Astrocyte of the spinal cord (primary cell): ENCODE results near the gene UBE3D.

Experiments used
- DNase-seq: peaks from one replicate; pipeline ENCODE4 v3.0.0; 2011; ENCODE audit warnings: low read depth, low spot score
- H3K4me3 ChIP-seq: 2 replicates; pipeline ENCODE4 v1.5.1; 2011; ENCODE audit warnings: low read depth, mild to moderate bottlenecking, low read length, moderate library complexity
- in situ Hi-C: cut with HindIII; loops from 2 replicates; pipeline ENCODE4 v1.10.0; 2017; ENCODE audit warnings: low sequenced_read_pairs
- TF ChIP-seq, protein P1 (sequence below): IDR thresholded peaks from 2 replicates; pipeline ENCODE4 v1.5.1; 2012; ENCODE audit warnings: low read depth, mild to moderate bottlenecking, low read length, inconsistent platforms

UBE3D gene

DNA sequence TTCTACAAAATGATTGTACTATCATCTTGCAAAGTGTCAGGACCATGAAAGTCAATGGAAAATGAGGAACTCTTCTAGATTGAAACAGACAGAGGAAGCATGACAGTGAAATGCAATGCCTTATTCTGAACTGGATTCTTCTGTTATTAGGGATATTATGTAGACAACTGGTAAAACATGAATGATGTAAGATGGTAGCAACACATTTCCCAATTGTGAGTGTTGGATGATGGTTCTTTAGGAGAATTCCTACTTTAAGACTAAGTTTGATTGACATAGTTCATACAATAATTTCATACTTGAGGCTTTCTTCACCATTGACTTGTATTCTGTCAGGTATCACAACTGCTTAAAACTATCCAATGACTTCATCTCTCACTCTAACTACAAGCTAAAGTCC lies 4.5 kb downstream of the UBE3D start:
- TF ChIP-seq, protein P1, sequence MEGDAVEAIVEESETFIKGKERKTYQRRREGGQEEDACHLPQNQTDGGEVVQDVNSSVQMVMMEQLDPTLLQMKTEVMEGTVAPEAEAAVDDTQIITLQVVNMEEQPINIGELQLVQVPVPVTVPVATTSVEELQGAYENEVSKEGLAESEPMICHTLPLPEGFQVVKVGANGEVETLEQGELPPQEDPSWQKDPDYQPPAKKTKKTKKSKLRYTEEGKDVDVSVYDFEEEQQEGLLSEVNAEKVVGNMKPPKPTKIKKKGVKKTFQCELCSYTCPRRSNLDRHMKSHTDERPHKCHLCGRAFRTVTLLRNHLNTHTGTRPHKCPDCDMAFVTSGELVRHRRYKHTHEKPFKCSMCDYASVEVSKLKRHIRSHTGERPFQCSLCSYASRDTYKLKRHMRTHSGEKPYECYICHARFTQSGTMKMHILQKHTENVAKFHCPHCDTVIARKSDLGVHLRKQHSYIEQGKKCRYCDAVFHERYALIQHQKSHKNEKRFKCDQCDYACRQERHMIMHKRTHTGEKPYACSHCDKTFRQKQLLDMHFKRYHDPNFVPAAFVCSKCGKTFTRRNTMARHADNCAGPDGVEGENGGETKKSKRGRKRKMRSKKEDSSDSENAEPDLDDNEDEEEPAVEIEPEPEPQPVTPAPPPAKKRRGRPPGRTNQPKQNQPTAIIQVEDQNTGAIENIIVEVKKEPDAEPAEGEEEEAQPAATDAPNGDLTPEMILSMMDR = no peak
- no peak for DNase-seq
- H3K4me3 ChIP-seq = no peak overlapping the region
- in situ Hi-C loops = no loop called here

- TF ChIP-seq, protein P1 = peak; percentile 88
- H3K4me3 ChIP-seq = no peak overlapping the region
- DNase-seq = peak; percentile 51
- in situ Hi-C loops = no loop called here
Measured at GRCh38 chr6:83057705-83058321, 7.8 kb downstream of the UBE3D start.

GRCh38 chr6:83055366-83055964 lies 10.2 kb downstream of the UBE3D start:
- no peak overlapping the region for H3K4me3 ChIP-seq
- TF ChIP-seq, protein P1 = peak; percentile 79
- peak; percentile 56 for DNase-seq
- in situ Hi-C loops = no loop called here

DNA sequence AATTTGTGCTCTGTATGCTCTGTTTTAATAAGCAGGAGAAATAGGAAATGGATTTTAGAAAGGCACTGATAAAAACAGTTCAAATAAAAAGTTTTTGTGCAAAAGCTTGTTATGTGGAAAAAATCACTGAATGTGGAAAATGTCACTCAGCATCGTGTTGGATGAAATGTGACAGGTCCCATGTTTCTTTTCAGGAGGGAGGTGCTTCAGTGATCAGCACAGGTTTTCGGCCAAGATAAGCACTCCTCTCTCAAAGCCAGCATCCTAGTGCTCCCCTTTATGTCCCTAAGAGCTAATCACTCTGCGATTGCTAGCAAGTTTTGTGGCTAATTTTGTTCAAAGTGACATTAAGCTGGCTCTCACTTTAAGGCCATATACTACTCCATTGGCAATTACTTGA lies 12.0 kb downstream of the UBE3D start:
- DNase-seq = no peak
- H3K4me3 ChIP-seq = no peak overlapping the region
- in situ Hi-C loops = no loop called here
- TF ChIP-seq, protein P1 = no peak

DNA sequence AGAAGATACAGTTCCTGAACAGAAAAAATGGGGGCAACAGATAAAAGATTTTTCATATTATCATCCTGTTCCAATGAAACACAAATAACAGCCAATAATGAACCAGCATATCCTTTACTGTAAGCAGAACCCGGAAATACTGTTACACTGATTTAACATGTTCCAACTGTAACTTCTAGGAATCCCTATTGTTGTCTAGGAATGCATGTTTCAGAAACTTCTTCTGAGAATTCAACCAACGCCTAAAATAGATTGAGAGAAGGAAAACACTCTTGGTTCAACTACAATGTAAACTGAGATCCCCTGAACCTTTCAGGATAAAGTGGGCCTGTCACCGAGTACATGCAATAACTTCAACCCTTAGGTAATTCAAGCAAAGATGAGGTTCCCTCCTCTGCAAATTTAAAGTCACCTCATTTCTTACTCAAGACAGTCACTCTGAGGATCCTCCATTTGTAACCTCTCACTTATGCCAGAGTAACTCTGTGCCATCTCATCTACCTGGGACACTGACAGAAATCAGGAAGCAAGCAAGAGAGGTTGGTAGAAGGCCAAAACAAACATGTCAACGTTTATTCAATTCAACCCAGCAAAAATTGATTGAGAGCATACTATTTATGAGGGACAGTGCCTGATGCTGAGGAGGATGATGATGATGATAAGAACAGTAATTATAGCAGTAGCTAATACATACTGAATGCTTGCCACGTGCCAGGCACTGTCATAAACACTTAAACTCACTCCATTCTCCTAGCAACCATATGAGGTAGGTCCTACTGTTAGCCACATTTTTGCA lies 14.1 kb downstream of the UBE3D start:
- in situ Hi-C loops = no loop called here
- TF ChIP-seq, protein P1 = no peak
- H3K4me3 ChIP-seq = no peak overlapping the region
- no peak for DNase-seq

DNA sequence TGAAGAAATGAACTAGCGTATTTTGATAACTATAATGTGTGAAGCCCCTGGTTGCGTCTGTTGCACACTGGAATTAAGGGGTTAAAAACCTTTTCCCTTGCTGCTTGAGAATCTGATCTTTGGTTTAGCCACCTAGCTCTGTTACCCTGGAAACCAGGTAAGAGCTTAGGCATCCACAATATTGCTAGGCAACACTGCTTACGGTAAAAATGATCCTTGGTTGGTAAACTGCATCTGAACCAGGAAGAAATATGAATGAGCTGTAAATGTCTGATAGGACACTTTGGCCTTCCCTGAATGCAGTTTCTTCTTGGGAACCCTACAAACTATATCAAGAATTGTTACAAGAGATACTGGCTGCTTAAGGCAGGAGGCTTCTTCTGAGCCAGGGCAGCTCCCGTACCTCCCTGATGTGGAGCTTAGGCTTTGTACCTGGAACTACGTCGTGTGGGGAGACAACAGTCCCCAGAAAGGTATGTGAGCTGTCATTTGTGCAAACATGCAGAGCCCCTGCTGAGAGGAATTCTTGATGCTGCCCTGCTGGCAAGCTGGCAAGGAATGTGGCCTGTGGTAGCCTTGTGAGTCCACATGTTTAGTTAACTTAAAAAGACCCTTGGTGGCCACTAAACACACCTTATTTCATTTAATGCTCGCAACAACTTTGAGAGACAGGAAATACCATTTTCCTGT lies 18.4 kb downstream of the UBE3D start:
- no peak overlapping the region for H3K4me3 ChIP-seq
- no peak for DNase-seq
- in situ Hi-C loops = no loop called here
- TF ChIP-seq, protein P1 = no peak
